Suppressor macrophage treated with lipopolysaccharide for 4 hours (primary cell): ENCODE measurements around the gene KLHL22.

ENCODE experiments used
- DNase-seq: peaks from one replicate; pipeline ENCODE4 v3.0.0-alpha.2; 2020

KLHL22 gene

DNA sequence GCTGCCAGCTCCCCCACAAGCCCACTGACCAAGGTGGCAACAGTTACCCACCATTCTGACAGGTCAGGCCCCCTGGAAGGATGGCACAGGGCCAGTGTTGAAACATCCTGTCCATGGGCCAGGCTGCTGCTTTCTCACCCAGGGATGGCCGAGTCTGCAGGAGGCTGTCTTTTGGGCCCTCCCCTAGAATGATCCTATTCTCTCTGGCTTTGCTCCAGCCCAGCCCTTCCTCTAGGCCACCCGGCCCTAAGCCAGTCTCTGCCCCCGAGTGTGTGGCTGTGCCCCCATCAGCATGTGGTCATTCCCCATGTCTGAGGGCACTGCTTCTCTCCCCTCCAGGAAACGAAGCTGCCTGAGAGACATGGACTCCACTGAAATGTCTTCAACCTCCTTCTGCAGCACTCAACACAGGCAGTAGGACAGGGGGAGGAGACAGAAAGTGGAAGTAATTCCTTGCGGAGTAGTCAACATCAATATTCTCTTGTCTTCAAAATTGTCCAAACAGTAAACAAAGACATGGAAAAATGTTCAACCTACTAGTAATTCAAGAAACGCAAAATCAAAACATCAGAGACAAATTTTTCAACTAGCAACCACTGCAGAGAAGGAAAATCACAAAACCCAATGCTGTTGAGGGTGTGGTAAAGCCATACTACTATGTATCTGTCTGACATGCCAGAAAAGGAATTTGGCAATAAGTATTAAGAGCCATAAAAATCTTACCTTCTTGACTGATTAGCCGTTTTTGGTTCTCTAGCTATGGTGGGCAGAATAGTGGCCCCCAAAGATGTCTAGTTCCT lies 52.9 kb downstream of the KLHL22 start:
- no peak for DNase-seq

DNA sequence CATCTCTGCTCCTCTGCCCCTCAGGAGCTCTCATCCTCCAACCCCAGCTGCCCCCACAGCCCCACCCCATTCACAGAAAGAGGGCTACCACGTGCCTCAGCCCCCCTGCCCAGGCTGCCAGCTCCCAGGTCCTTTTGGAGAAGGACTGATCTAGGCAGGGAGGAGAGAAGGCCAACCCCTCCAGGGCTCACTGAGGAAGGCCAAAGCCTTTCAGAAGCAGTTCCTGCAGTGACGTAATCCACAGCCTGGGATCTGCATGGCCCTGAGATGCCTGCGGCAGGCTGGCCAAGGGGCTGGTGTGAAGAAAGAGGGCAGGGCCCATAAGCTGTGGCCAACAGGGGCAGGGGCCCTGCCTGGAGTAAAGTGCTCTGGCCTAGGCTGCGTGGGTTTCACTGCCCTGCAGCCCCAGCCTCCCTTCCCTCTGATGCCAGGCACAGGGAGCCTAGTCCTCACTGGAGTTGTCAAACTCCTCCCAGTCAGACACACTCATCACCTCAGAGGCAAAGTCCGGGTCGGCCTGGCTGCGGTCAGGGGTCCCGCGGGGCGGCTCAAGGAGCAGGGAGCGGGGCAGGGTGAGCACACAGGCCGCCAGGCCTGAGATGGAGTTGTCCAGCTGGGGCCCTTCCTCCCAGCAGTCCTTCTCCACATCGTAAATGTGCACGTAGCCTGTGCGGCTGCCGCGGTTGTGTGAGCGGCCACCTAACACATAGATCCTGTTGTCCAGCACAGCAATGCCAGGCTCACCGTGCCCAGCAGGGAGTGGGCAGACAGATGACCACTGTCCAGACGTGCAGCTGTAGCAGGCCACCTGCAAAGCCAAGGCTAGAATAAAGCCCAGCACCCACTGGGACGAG lies 53.7 kb downstream of the KLHL22 start:
- no peak for DNase-seq

DNA sequence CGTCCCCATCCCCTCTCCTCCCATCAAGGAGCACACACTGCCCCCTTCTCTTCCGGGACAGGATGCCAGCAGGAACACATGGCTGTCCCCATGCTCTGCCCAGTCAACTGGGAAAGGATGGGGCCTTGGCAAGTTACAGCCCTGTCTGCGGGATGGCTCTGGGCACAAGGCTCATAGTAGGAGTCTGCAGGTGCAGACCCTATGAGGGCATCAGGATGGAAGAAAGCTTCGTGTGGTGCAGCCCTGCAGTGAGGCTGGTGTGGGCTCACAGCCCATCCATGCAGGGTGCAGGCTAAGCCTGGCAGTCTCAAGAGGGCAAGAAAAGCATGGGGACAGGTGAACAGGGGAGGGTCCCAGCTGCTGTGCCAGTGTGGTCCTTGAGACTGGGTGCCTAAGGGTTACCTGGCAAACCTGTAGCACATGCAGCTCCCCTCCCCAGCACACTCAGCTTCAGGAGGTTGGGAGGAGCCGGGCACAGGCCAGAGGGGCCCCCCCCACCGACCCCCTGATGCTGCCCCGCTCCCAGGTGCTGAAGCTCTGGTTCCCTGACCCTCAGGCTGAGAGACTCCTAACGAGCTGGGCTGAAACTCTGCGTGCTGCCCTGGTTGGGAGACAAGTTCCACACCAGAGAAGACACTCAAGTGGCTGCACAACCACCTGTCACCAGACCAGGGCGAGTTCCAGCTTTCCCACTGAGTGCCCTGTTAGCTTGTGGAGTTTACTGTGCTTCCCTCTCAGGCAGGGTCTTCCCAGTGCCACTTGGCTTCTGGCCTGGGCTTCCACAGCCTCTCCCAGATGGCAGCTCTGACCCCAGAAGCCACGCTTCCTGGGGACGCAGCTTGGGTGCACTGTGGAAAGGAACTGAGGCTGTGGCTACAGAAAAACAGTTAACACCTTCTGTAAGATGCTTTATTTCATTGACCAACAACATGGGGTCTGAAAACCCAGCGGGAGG lies 54.7 kb downstream of the KLHL22 start:
- no peak for DNase-seq

DNA sequence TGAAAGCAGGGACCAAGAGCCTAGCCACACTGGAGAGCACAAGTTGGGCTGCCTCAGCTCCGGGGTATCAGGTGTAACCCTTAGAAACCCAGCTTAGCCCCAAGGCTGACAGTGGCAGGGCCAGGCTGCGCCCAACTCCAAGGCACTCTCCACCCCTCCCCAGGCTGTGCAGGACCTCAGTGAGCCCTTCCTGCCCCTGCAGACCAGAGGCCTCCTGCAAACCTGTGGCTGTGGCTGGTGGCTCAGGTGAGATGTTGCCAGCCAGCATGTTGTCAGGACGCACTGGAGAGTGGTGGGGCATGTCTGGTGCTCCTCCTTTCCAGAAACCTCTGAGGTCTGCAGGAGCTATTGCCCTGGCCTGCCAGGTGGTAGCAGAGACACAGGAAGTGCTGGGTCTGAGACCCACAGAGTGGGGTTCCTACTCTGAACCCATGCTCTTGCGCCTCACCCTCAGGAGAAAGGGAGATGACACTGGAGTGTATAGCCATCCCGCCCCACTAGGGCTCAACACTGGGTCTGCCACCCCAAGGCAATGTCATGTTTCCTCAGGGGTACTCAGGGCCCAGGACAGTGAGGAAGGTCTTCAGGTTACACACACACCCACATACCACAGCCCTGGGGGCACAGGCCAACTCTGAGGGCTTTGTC lies 55.5 kb downstream of the KLHL22 start:
- no peak for DNase-seq

DNA sequence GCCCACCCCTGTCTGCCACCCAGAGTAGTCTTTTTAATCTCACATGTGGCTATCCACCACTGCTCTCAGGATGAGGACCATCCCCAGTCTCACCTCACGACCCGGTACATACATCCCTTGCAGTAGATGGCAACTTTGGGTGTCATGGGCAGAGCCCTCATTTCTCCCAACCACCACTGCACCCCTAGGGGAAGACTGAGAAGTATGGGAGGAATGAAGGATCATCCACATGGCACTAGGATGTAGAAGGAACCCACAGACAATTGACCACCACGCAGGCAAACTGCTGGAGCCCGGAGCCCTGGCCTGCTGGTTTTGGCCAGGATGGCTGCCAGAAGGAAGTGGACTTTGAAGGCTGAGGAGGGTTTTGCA lies 56.1 kb downstream of the KLHL22 start:
- no peak for DNase-seq

DNA sequence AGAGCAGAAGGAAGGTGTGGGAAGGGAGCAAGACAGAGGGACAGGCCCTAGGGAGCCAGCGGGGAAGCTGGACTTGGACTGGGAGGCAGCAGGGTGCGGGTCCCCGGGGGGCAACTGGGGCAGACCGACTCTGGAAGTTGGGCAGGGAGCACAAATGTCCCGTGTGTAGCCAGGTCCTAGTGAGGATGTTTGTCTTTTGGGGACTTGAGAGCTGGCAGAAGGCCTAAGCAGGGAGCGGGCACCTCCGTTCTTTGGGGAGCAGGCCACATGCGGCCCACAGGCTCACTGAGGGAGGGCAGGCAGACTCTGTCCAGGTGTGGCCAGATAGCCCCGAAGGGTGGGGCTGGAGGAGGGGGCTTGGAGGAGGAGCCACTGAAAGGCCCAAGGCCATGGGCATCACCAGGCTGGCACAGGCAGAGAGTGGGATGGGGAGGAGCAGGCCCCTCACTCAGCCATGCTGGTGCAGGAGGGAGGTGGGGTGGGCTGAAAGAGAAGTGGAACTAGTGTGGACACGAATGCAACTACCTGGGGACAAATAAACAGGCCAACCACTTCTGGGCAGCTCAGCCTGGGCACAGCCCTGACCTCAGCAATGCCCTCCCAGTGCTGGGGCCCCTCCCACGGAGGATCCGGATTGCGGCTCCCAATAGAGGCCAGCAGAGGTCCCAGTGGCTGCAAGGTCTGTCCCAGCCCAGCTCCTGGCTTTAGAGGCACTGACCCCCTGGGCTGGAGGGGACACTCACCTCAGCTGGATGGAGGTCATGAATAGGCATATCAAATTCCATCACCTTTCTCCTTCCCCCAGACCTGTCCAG lies 56.7 kb downstream of the KLHL22 start:
- no peak for DNase-seq

DNA sequence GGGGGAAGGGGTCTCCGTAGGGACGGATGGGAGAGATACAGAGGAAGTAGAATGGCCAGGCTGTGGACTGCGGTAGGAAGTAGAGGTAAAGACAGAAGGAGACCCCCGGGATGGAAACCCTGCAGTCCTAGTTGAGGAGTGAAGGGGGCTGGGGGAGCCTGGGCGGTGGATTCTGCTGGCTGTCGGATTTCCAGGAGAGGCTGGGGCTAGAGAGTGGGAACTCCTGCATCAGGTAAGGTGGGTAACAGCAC lies 57.2 kb downstream of the KLHL22 start:
- DNase-seq, result no peak

DNA sequence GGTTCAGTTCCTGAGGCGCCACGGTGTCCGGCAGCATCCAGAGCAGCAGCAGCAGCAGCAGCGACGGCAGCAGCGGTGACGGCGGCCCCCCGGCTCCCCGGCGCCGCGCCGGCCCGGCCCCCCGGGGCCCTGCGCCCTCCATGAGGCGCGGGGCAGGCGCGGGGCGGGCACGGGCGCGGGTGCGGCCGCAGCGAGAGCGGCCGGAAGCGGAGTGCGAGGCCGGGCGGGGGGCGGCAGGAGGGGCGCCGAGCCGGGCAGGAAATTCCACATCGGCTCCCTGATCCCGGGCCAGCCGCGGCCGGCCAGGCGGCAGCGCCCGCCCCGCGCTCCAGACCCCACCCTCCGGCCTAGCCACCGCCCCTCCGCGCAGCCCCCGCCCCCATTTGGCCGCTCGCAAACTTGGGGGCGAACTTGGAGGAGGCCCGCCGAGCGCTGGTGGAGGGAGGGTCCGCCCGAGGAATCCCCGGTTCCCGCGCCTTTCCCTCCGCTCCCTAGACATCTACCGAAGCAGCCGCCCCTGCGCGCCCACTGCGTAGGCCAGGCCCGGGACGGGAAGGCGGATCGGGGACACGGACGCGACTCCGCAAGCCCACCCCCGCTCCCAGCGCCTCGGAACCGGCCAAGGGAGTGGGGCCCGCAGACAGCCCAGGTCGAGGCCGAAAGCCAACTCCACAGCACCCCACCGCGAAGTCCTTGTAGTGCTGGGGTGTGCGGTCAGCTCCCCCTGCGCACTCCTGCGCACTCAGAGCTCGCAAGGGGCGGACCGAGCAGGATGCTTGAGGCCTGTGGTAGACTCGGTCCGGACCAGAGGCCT lies 57.8 kb downstream of the KLHL22 start, which contains the start of gene SCARF2:
Gene SCARF2 (minus strand): TSS at position 213 of the 814 bp plus-strand sequence. CDS start 71 bp downstream, at position 142.
- no peak for DNase-seq

DNA sequence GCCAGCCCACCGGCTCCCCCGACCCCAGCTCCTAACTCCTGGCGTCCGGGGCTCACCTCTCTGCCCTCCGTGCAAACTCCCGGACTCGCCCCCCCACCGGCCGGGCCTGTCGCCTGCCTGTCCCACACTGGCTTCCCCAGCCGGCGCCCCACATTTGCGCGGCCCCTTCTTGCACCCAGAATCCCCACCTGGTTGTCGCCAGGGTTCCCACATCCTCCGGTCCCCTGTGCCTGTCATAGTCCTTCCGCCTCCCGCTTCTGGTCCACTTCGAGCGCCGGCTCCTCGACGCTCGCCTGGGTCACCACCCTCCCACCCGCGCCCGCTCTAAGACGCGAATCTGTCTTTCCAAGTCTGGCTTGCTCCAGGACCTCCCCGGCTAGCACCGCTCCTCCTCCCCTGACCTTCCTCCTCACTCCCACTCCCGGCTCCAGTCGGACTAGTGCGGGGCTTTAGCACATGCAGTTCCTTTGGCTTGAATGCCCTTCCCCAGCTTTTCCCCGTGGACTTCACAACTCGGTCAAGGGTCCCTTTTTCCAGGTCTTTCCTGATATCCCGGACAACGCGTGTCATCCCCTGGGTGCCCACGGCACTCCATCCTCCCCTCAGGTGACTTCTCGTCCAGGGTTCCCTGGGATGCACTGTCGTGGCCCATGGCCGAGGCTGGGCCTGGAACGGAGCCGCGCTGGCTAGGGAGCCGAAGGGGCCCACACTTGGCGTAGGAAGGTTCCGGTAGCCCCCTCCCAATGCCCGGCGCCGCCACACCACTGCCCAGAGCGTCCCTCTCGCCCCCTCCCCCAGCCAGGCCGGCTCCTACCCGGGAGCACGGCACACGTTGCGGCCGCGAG lies 58.6 kb downstream of the KLHL22 start:
- no peak for DNase-seq

DNA sequence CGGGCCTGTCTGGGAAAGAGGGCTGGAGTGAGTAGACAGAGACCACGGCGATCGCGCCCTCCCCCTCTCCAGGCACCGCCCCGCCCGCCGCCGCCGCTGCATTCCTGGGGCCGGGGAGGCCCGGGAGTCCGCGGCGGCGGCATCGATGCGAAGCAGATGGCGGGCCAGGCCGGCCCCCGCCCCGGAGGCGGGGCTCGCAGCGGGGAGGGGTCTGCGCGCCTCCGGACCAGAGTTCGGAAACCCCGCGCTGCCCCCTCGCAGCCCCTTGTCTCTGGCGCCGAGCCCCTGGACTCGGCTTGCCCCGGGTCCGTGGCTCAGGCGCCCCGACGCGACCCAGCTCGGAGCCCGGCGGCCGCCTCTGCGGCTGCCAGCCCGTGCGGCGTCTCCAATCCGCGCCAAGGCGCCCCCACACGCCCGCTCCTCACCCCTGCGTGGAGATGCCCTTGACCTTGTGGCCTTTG lies 59.3 kb downstream of the KLHL22 start:
- no peak for DNase-seq

DNA sequence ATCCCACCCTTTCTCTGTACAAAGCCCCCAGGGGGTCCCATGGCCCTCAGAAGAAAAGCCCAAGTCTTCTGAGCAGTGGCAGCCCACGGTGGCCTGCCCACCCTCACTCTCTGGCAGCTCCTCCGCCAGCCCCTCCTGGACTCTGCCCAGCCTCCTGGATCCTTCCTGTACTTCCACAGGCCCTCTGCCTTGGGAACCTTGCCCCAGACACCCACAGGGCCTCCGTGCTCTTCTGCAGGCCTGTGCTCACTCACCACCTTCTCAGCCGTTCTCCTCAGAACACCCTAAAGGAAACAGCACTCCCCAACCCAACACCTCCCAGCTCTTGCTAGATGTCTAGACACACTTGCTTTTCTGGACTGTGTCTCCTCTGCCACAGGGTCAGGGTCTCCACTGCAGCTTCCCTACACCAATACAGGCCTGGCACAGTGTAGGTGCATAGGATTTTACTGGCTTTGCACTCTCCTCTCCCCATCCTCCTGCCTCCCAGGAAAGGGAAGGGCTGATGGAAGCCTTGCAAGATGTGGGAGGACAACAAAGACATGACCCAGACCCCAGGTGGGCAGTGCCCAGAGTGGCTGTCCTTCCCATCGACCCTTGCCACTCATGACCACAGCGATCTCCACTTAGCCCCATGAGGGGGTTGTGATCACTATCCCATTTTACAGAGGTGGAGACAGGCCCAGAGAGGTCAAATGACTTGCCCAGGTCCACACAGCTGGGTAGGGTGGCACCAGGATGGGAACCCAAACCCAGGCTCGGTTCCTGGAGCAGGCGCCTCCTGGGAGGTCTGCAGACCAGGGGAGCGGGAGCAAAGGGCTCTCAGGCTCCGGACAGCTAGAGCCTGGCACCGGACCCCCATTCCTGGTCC lies 59.9 kb downstream of the KLHL22 start:
- DNase-seq, result no peak

DNA sequence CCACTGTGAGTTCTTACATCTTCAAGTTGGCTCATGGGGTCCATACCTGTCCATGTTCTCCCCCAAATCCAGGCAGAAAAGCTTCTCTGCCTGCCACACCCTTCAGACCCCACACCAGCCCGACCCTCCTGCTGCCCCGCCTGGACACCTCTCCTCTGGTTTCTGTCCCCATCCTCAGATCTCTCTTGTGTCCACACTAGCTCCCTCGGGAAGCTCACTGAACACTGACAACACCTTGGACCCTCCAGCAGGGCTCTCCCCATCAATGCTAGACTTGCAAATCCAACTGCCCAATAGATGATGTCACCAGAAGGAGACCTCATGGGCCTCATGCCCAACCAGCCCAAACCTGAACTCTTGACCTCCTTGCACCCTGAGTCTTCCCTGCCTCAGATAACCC lies 60.8 kb downstream of the KLHL22 start:
- DNase-seq, result no peak

DNA sequence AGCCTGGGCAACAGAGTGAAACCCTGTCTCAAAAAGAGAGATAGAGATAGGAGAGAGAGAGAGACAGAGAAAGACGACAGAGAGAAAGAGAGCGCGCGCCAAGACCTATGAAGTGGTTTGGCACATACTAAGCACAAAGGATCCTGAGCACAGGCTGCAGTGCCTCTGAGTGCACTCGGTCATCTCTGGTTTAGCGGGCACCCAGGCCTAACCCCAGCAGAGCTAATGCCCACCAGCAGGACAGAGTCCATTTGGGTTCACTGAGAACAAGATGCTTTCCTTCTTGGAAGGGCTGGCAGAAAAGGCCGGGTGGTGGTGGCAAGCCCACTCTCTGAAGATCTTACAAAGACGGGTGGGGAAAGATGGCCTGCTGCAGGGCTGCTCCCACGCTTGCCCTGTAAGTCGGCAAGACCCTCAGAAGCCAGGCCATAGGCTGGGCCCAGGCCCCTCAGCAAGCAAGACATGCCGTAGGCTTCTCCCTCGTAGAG lies 61.3 kb downstream of the KLHL22 start:
- DNase-seq, result no peak

DNA sequence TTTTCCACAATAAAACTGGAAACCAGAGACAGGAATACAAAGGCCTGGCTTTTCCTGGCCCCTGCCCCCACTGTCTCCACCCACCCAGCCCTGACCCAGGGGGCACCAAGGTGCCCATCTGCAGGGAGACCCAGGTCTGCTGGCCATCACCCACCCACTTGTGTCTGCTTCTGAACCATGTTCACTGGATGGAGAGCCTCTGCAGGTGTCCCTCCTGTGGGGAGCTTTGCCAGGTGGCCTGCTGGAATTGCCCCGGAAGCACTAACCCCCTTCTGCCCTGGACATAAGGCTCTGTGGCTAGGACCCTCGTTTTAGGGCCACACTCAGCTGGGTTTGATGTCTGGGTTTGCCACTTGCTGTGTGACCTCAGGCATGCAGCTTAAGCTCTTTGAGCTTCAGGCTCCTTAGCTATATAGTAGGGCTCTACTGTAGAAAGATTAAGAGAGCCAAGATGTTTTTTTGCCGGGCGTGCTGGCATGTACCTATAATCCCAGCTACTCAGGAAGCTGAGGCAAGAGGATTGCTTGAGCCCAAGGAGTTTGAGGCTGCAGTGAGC lies 61.8 kb downstream of the KLHL22 start:
- no peak for DNase-seq

DNA sequence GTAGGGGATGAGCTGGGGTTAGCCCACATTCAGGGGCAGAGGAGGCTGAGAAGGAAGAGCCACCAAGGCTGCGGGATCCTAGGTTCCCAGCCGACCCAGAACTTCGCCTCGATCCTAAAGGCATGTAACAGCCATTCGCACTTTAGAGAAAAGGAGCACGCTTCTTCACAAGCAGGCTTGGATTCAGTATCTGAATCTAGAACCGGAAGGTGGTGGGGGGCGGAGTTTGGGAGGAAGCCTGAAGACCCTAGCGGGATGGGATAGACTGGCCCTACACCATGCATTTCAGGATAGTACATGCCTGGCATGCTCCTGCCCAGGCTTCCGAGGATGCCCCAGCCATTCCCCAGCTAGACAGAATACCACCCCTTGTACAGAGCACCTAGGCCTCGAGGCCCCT lies 62.4 kb downstream of the KLHL22 start:
- DNase-seq, result no peak

DNA sequence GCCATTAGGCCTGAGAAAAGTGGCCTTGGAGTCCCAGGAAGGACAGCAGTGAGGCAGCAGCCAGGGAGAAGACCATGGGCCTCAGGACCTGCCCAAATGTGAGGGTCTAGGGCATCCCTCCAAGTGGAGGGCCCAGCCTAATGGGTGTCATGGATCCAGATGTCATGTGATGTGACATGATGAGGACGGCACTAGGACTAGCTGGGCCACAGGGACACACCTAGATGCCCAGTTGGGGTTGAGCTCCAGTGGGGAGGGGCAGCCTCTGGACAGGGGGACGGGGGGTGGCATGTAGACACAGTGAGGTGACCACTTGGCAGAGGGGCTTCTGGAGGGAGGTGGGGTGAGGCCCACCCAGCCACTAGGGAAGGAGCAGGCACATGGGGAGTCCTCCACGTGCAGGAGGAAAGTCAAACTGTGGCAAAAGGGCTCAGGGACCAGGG lies 63.3 kb downstream of the KLHL22 start:
- DNase-seq, result no peak

DNA sequence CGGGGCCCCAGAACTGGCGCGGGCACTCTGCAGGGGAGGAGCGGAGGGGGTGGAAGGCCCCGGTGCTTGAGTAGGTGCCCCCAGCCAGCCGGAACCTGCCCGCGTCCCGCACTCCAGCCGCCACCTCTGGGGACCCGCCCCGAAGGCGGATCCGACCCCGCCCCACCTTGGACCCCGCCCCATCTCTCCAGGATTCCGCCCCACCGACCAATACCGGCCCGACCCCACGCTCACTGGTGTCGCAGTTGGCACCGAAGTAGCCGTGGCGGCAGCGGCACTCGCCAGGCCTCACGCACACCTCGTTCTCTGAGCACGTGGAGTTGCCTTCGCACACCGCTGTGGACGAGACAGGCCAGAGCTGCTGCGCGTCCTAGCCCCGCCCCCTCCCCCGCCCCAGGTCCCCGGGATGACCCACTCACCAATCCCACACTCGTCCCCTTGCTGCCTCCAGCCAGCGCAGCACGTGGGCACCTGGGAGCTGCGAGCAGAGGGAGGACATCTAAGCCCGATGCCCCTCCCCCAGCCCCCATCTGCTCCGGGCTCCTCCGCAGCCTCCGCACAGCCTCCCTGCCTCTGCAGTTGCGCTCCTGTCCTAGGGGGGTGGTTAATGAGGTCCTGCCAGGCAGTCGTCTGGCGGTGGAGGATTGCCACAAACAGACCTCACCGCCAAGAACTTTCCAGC lies 63.9 kb downstream of the KLHL22 start:
- no peak for DNase-seq
